ENCODE measurements around the gene AQP4.

DNA sequence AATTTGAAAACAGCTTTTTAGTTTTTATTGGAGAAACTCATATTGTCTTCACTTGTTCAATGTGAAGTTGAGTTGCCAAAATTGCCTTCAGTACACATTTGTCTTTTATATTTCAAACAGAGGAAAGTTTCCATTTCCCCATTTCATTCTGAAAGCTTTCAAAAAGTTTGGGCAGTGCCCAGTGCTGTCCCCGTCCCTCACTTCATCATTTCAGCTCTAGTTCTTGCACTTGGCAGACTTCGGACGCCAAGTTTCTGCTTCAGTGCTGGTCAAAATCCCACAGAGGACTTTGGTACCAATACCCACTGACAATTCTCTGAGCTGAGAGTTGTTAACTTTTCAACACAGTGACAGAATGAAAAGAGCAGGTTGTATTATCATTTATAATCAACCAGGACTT is 43.4 kb upstream of the AQP4 start:
- TF ChIP-seq POLR2A (IDR thresholded peaks at IDR 0.05; ENCODE audit: low read depth, low read length): no peak
- TF ChIP-seq, protein P1, sequence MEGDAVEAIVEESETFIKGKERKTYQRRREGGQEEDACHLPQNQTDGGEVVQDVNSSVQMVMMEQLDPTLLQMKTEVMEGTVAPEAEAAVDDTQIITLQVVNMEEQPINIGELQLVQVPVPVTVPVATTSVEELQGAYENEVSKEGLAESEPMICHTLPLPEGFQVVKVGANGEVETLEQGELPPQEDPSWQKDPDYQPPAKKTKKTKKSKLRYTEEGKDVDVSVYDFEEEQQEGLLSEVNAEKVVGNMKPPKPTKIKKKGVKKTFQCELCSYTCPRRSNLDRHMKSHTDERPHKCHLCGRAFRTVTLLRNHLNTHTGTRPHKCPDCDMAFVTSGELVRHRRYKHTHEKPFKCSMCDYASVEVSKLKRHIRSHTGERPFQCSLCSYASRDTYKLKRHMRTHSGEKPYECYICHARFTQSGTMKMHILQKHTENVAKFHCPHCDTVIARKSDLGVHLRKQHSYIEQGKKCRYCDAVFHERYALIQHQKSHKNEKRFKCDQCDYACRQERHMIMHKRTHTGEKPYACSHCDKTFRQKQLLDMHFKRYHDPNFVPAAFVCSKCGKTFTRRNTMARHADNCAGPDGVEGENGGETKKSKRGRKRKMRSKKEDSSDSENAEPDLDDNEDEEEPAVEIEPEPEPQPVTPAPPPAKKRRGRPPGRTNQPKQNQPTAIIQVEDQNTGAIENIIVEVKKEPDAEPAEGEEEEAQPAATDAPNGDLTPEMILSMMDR (IDR thresholded peaks at IDR 0.05 in 2 of 3, conservative IDR thresholded peaks at IDR 0.05 in 1 of 3; ENCODE audit: control insufficient read depth in 2 of 3, extremely low read depth in 1 of 3, insufficient read depth in 1 of 3, low read depth in 3 of 3, low read length in 3 of 3): no peak
- no peak for TF ChIP-seq CREB1 (IDR thresholded peaks at IDR 0.05; ENCODE audit: low read depth)
- TF ChIP-seq TAF1 (IDR thresholded peaks at IDR 0.05; ENCODE audit: borderline replicate concordance, low read depth, low read length): no peak
- TF ChIP-seq RCOR1 (conservative IDR thresholded peaks at IDR 0.05; ENCODE audit: low read depth, low read length): no peak
- no peak for TF ChIP-seq GATAD2B (conservative IDR thresholded peaks at IDR 0.05; ENCODE audit: low read depth)
- TF ChIP-seq EZH2 (IDR thresholded peaks at IDR 0.05; ENCODE audit: borderline replicate concordance, control insufficient read depth, low read depth, low read length): no peak

Data from GM12878 (cell line).